Myometrial cell (primary cell): ENCODE data around the gene ART1. TPM values are rescaled to one million over a fixed set of nuclear protein-coding genes. Genes with fewer than 3 reads are reported as not detected.

Experiments
- total RNA-seq: library from RNA; depleted of rRNA; stranded (reverse); fragments of >200 nt; gene quantifications from 2 replicates; pipeline ENCODE4 v1.2.3, GENCODE V29; 2015

Gene ART1, protein sequence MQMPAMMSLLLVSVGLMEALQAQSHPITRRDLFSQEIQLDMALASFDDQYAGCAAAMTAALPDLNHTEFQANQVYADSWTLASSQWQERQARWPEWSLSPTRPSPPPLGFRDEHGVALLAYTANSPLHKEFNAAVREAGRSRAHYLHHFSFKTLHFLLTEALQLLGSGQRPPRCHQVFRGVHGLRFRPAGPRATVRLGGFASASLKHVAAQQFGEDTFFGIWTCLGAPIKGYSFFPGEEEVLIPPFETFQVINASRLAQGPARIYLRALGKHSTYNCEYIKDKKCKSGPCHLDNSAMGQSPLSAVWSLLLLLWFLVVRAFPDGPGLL
- total RNA-seq = not detected in 2 replicates

DNA sequence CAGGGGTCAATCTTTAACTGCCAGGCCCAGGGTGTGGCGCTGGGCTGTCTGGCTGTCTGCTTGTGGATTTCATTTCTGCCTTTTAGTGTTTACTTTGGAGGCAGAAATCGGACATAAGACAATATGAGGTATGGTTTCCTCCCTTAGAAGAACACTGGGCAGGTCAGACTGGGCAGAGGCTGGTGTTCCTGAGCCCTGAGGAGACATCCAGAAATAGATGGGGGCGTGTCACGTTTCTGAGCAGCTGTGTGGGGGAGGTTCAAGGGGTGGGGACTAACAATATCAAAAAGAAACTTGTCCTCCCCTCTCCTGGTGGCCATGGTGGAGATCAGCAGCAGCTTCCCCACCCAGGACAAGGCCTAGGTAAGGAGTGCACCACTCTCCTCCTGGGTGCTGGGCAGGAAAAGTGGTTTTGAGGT is at the start of gene ART1:
ART1 (plus strand) TSS at position 312 of the 419 bp plus-strand sequence. CDS start 14,086 bp downstream, outside the sequence.

GRCh38 chr11:3641701-3642070 is 3.2 kb upstream of the ART1 start, which contains the start of gene ART5:
TSS of gene ART5 (minus strand) at chr11:3641992. CDS start at chr11:3641862, 130 bp downstream.

DNA sequence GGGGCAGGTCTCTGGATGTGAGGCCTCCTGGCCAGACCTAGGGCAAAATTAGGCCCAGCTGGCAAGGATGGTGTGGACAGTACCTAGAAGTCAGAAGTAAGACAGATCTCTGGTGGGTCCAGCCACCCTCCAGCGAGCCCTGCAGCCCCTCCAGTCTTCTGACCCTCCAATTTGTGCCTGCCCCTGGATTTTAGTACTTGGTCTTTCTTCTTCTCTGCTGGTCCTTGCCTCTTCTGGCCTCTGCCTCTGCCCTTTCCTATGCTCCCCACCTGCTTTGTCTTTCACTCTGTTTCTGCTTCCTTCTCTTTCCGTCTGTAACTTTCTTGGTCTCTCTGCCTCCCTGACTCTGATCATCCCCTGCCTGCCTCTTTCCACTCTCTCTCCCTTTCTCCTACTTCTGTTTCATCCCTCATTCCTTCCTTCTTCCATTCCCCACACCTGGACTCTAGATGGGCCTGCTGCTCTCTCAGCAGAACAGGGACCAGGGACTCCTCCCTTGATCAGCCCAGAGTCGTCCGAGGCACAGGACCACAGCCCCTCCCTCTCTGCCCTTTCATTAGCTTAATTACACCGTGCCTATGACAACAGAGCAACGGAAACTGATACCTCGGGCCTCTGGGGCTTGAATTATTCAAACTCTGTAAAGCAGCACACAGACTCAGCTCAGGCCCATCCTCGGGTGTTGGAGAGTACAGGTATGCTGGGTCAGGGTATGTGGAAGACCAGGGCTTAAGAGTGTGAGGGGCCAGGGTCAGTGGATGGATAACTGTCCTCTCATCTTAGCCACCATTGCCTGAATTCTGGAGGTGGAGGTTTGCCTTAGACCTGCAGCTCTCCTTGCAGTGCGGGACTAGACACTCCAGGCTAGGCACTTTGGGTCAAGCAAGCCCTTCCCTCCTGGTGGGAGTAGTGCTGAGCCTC is 26.7 kb downstream of the ART1 start, which contains the start of gene CHRNA10:
CHRNA10 (minus strand) TSS at position 51 of the 921 bp plus-strand sequence. CDS start 72 bp downstream, outside the sequence.

Other genes with a start within 250 kb of the ART1 start
- not detected in 2 replicates for gene ART5, start 3.1 kb upstream of the ART1 start, total RNA-seq
- 0.71 TPM in 1 of 2 replicates, not detected in the other for gene CHRNA10, start 26.3 kb downstream of the ART1 start, total RNA-seq
- gene NUP98, start 152.4 kb downstream of the ART1 start, total RNA-seq = 76.7 and 77.3 TPM in 2 replicates
- gene PGAP2, start 163.4 kb downstream of the ART1 start, total RNA-seq = 13.5 and 15.2 TPM in 2 replicates
- 41.5 and 41.8 TPM in 2 replicates for gene RHOG, start 195.8 kb downstream of the ART1 start, total RNA-seq
- 16.4 and 19.8 TPM in 2 replicates for gene STIM1, start 210.5 kb downstream of the ART1 start, total RNA-seq